HCT116 (cell line): Measurements from ENCODE around the gene ZNF534. TPM values are rescaled to one million over a fixed set of nuclear protein-coding genes. Genes with fewer than 3 reads are reported as not detected.

Experiments used
- ATAC-seq: fragments of 200-7000 bp; cut with Tn5 transposase; 2 replicates; pipeline ENCODE4 v1.9.1; 2020; ENCODE audit warnings: mild to moderate bottlenecking, moderate library complexity
- BruUV-seq: library from RNA; stranded (reverse); fragments of 400-500 nt; replicated peaks from 2 replicates; lab custom pipeline; 2021; lab: Mats Ljungman, UMichigan
- CTCF ChIA-PET: fragments of 300-600 bp; sonication (Branson Sonifier 250); formaldehyde crosslinking; loops from one replicate; lab custom pipeline; 2021; ENCODE audit warnings: antibody characterized with exemption; lab: Charles Lee
- POLR2A ChIA-PET: fragments of 300-600, 350-600 bp; sonication (Branson Sonifier 250); formaldehyde crosslinking; loops from one replicate; lab custom pipeline; 2021; ENCODE audit warnings: antibody characterized with exemption; lab: Charles Lee
- RAD21 ChIA-PET, 2 experiments: fragments of 300-600 bp; sonication (Branson Sonifier 250); formaldehyde crosslinking; loops; one replicate each; lab custom pipeline; 2023; ENCODE audit warnings: low total read pairs in 2 of 2; ENCODE audit not compliant: uncharacterized antibody in 2 of 2, unreplicated experiment in 2 of 2, low non-redundant PET in 1 of 2; lab: Charles Lee
- DNase-seq: peaks from one replicate; pipeline ENCODE4 v3.0.0-alpha.2; 2010; ENCODE audit warnings: low read depth, low spot score
- H2AFZ ChIP-seq: fragments of 200-600 bp; shearing (Covaris generic), sonication (generic); 2 replicates; pipeline ENCODE4 v1.6.1; 2017; ENCODE audit warnings: low read depth, mixed run types, mixed read lengths, antibody characterized with exemption, low read length; ENCODE audit not compliant: poor library complexity, severe bottlenecking
- H3K27ac ChIP-seq: 2 replicates; pipeline ENCODE4 v1.5.1; 2012; ENCODE audit warnings: low read depth, low read length
- H3K27me3 ChIP-seq: fragments of 200-600 bp; sonication (generic); 2 replicates; pipeline ENCODE4 v1.6.1; 2016; ENCODE audit warnings: mixed run types, low read length, mixed read lengths; ENCODE audit not compliant: insufficient read depth
- H3K36me3 ChIP-seq, 2 experiments: fragments of 200-500 bp in 1 of 2; fragments of 200-600 bp in 1 of 2; sonication (Bioruptor generic) in 1 of 2; sonication (generic) in 1 of 2; 2 replicates each; pipeline versions ENCODE4 v1.5.1 to v1.6.1; 2014 to 2016; ENCODE audit warnings: low read length in 2 of 2, inconsistent platforms in 1 of 2, mixed read lengths in 1 of 2, mixed run types in 1 of 2; ENCODE audit not compliant: insufficient read depth in 2 of 2, control insufficient read depth in 1 of 2
- H3K4me1 ChIP-seq, 2 experiments: fragments of 200-600 bp in 1 of 2; sonication (generic) in 1 of 2; 2 replicates each; pipeline versions ENCODE4 v1.5.1 to v1.6.1; 2012 to 2017; ENCODE audit warnings: low read length in 2 of 2, inconsistent platforms in 1 of 2, mild to moderate bottlenecking in 1 of 2, mixed read lengths in 1 of 2, mixed run types in 1 of 2, moderate library complexity in 1 of 2; ENCODE audit not compliant: insufficient read depth in 2 of 2, control insufficient read depth in 1 of 2
- H3K4me2 ChIP-seq: fragments of 200-600 bp; sonication (generic); 2 replicates; pipeline ENCODE4 v1.6.1; 2017; ENCODE audit warnings: mixed run types, low read length, mixed read lengths
- H3K4me3 ChIP-seq, 2 experiments: fragments of 200-600 bp in 1 of 2; sonication (generic) in 1 of 2; replicated peaks in 1 of 2; 2 replicates each; pipeline ENCODE4 v1.5.1; 2011 to 2016; ENCODE audit warnings: low read length in 2 of 2, control low read depth in 1 of 2, low read depth in 1 of 2, mild to moderate bottlenecking in 1 of 2, mixed read lengths in 1 of 2, mixed run types in 1 of 2
- H3K79me2 ChIP-seq: fragments of 200-600 bp; sonication (generic); 2 replicates; pipeline ENCODE4 v1.6.1; 2017; ENCODE audit warnings: mild to moderate bottlenecking, mixed run types, low read length, moderate library complexity, mixed read lengths; ENCODE audit not compliant: insufficient read depth
- H3K9ac ChIP-seq: fragments of 200-600 bp; sonication (generic); 2 replicates; pipeline ENCODE4 v1.6.1; 2016; ENCODE audit warnings: low read length, mixed read lengths
- H3K9me2 ChIP-seq: fragments of 200-600 bp; sonication (generic), shearing (Covaris generic); 2 replicates; pipeline ENCODE4 v1.6.1; 2017; ENCODE audit warnings: mixed run types, mild to moderate bottlenecking, moderate library complexity; ENCODE audit not compliant: insufficient read depth
- H3K9me3 ChIP-seq, 2 experiments: fragments of 200-500 bp in 1 of 2; fragments of 200-600 bp in 1 of 2; sonication (Bioruptor generic) in 1 of 2; sonication (generic) in 1 of 2; 2 replicates each; pipeline ENCODE4 v1.6.1; 2014 to 2017; ENCODE audit warnings: low read length in 2 of 2, mixed read lengths in 2 of 2, inconsistent platforms in 1 of 2, low read depth in 1 of 2, mild to moderate bottlenecking in 1 of 2, mixed run types in 1 of 2, moderate library complexity in 1 of 2; ENCODE audit not compliant: control insufficient read depth in 1 of 2, insufficient read depth in 1 of 2
- H4K20me1 ChIP-seq: fragments of 200-600 bp; sonication (generic), shearing (Covaris generic); 2 replicates; pipeline ENCODE4 v1.6.1; 2017; ENCODE audit warnings: mixed run types, mild to moderate bottlenecking, moderate library complexity; ENCODE audit not compliant: insufficient read depth
- CBX3 ChIP-seq: IDR thresholded peaks from 2 replicates; pipeline ENCODE4 v1.6.1; 2012; ENCODE audit warnings: low read depth
- CEBPB ChIP-seq: IDR thresholded peaks from 2 replicates; pipeline ENCODE4 v1.6.1; 2012; ENCODE audit warnings: low read depth
- EGR1 ChIP-seq: IDR thresholded peaks from 2 replicates; pipeline ENCODE4 v1.6.1; 2012; ENCODE audit warnings: low read depth
- ELF1 ChIP-seq: IDR thresholded peaks from 2 replicates; pipeline ENCODE4 v1.6.1; 2012; ENCODE audit warnings: low read depth, borderline replicate concordance
- EZH2phosphoT487 ChIP-seq: fragments of 200-600 bp; IDR thresholded peaks from 2 replicates; pipeline ENCODE4 v1.6.1; 2018; ENCODE audit warnings: antibody characterized with exemption, borderline replicate concordance
- FOSL1 ChIP-seq: IDR thresholded peaks from 2 replicates; pipeline ENCODE4 v1.6.1; 2012; ENCODE audit warnings: low read depth
- JUND ChIP-seq: IDR thresholded peaks from 2 replicates; pipeline ENCODE4 v1.6.1; 2012
- POLR2A ChIP-seq: IDR thresholded peaks from 2 replicates; pipeline ENCODE4 v1.7.0; 2011; ENCODE audit warnings: borderline replicate concordance; ENCODE audit not compliant: insufficient read depth, insufficient read length; ENCODE audit errors: extremely low read depth
- RAD21 ChIP-seq: IDR thresholded peaks from 2 replicates; pipeline ENCODE4 v1.6.1; 2012; ENCODE audit warnings: low read depth, mild to moderate bottlenecking
- SP1 ChIP-seq: IDR thresholded peaks from 2 replicates; pipeline ENCODE4 v1.6.1; 2012; ENCODE audit warnings: low read depth
- SRF ChIP-seq: IDR thresholded peaks from 2 replicates; pipeline ENCODE4 v1.6.1; 2012; ENCODE audit warnings: low read depth
- ZFX ChIP-seq: fragments of 450-650 bp; IDR thresholded peaks from 2 replicates; pipeline ENCODE4 v1.6.1; 2017
- ZNF274 ChIP-seq: fragments of 200-500 bp; sonication (Bioruptor generic); IDR thresholded peaks from 2 replicates; pipeline ENCODE4 v1.6.1; 2014; ENCODE audit warnings: mild to moderate bottlenecking, low read depth, low read length, inconsistent platforms
- intact Hi-C: fragments of 100-400 bp; cut with micrococcal nuclease; formaldehyde crosslinking; loops from 2 replicates; pipeline ENCODE4 v1.10.0; 2022
- total RNA-seq: library from RNA; stranded (reverse); gene quantifications from one replicate; pipeline ENCODE4 v1.2.1, GENCODE V29; 2021; ENCODE audit not compliant: unreplicated experiment
- TF ChIP-seq, protein P1 (sequence below): IDR thresholded peaks from 2 replicates; pipeline ENCODE4 v1.6.1; 2012
- TF ChIP-seq, protein P2 (sequence below): IDR thresholded peaks from 2 replicates; pipeline ENCODE4 v1.6.1; 2012
- TF ChIP-seq, protein P3 (sequence below): IDR thresholded peaks from 2 replicates; pipeline ENCODE4 v1.6.1; 2011; ENCODE audit warnings: mild to moderate bottlenecking, low read length, moderate library complexity; ENCODE audit not compliant: insufficient replicate concordance; ENCODE audit errors: extremely low read depth
- TF ChIP-seq, protein P4 (sequence below): IDR thresholded peaks from 2 replicates; pipeline ENCODE4 v1.6.1; 2012; ENCODE audit warnings: low read depth

ZNF534 gene
- total RNA-seq, 1 experiment from 2014 or later, result not detected

DNA sequence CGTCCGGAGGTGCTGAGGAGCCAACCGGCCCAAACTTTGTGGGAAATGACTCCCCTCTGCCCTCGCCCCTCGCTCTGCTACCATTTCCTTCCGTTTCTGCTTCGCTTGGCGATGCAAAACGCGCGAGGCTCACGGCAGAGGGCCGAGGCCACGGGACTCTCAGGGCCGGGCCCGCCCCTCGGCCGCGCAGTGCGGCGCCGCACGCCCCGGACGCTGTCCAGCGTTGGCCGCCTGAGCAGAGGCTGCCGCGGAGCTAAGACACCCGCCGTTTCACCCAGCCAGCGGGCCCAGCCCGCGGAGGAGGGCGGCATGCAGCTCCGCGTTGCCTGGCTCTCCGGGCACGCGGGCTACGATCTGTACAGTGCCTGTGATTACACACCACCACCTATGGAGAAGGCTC is 22.3 kb downstream of the ZNF534 start:
- H4K20me1 ChIP-seq, result no peaks in the 10 kb centered on the region
- ChIA-PET POLR2A (no interaction called here), CTCF (no interaction called here), RAD21 (no interaction called here)
- no peaks in the 10 kb centered on the region for H3K27me3 ChIP-seq
- H3K9me2 ChIP-seq, result no peaks in the 10 kb centered on the region
- H3K9ac ChIP-seq, result no peak overlapping the region
- TF ChIP-seq ZNF274, result no peak
- TF ChIP-seq, protein P1, sequence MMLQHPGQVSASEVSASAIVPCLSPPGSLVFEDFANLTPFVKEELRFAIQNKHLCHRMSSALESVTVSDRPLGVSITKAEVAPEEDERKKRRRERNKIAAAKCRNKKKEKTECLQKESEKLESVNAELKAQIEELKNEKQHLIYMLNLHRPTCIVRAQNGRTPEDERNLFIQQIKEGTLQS, result no peak
- no peak for TF ChIP-seq SP1
- no peak for TF ChIP-seq POLR2A
- TF ChIP-seq EGR1, result no peak
- TF ChIP-seq JUND, result no peak
- no peak for TF ChIP-seq SRF
- TF ChIP-seq ZFX, result no peak
- TF ChIP-seq FOSL1, result no peak
- TF ChIP-seq, protein P2, sequence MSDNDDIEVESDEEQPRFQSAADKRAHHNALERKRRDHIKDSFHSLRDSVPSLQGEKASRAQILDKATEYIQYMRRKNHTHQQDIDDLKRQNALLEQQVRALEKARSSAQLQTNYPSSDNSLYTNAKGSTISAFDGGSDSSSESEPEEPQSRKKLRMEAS, result no peak
- TF ChIP-seq CBX3, result no peak
- no peak for TF ChIP-seq RAD21
- no peak for TF ChIP-seq CEBPB
- TF ChIP-seq EZH2phosphoT487, result no peak
- TF ChIP-seq, protein P3, sequence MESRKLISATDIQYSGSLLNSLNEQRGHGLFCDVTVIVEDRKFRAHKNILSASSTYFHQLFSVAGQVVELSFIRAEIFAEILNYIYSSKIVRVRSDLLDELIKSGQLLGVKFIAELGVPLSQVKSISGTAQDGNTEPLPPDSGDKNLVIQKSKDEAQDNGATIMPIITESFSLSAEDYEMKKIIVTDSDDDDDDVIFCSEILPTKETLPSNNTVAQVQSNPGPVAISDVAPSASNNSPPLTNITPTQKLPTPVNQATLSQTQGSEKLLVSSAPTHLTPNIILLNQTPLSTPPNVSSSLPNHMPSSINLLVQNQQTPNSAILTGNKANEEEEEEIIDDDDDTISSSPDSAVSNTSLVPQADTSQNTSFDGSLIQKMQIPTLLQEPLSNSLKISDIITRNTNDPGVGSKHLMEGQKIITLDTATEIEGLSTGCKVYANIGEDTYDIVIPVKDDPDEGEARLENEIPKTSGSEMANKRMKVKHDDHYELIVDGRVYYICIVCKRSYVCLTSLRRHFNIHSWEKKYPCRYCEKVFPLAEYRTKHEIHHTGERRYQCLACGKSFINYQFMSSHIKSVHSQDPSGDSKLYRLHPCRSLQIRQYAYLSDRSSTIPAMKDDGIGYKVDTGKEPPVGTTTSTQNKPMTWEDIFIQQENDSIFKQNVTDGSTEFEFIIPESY, result no peak
- no peak for TF ChIP-seq ELF1
- TF ChIP-seq, protein P4, sequence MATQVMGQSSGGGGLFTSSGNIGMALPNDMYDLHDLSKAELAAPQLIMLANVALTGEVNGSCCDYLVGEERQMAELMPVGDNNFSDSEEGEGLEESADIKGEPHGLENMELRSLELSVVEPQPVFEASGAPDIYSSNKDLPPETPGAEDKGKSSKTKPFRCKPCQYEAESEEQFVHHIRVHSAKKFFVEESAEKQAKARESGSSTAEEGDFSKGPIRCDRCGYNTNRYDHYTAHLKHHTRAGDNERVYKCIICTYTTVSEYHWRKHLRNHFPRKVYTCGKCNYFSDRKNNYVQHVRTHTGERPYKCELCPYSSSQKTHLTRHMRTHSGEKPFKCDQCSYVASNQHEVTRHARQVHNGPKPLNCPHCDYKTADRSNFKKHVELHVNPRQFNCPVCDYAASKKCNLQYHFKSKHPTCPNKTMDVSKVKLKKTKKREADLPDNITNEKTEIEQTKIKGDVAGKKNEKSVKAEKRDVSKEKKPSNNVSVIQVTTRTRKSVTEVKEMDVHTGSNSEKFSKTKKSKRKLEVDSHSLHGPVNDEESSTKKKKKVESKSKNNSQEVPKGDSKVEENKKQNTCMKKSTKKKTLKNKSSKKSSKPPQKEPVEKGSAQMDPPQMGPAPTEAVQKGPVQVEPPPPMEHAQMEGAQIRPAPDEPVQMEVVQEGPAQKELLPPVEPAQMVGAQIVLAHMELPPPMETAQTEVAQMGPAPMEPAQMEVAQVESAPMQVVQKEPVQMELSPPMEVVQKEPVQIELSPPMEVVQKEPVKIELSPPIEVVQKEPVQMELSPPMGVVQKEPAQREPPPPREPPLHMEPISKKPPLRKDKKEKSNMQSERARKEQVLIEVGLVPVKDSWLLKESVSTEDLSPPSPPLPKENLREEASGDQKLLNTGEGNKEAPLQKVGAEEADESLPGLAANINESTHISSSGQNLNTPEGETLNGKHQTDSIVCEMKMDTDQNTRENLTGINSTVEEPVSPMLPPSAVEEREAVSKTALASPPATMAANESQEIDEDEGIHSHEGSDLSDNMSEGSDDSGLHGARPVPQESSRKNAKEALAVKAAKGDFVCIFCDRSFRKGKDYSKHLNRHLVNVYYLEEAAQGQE, result no peak
- no peaks in the 10 kb centered on the region for H3K4me1 ChIP-seq
- peaks cover 6 to 12% of the 10 kb centered on the region in 2 experiments; a peak in 2 of 4 replicates for H3K9me3 ChIP-seq
- H3K36me3 ChIP-seq, result no peaks in the 10 kb centered on the region
- intact Hi-C loops, result no loop called here
- no peak overlapping the region for H3K4me3 ChIP-seq
- DNase-seq, result no peak
- BruUV-seq, result no TSS peak
- H3K27ac ChIP-seq, result no peak overlapping the region
- ATAC-seq, result no peak
- no peak overlapping the region for H2AFZ ChIP-seq
- H3K79me2 ChIP-seq, result no peaks in the 10 kb centered on the region
- no peak overlapping the region for H3K4me2 ChIP-seq
